ENCODE measurements around the gene ZNF324.

DNA sequence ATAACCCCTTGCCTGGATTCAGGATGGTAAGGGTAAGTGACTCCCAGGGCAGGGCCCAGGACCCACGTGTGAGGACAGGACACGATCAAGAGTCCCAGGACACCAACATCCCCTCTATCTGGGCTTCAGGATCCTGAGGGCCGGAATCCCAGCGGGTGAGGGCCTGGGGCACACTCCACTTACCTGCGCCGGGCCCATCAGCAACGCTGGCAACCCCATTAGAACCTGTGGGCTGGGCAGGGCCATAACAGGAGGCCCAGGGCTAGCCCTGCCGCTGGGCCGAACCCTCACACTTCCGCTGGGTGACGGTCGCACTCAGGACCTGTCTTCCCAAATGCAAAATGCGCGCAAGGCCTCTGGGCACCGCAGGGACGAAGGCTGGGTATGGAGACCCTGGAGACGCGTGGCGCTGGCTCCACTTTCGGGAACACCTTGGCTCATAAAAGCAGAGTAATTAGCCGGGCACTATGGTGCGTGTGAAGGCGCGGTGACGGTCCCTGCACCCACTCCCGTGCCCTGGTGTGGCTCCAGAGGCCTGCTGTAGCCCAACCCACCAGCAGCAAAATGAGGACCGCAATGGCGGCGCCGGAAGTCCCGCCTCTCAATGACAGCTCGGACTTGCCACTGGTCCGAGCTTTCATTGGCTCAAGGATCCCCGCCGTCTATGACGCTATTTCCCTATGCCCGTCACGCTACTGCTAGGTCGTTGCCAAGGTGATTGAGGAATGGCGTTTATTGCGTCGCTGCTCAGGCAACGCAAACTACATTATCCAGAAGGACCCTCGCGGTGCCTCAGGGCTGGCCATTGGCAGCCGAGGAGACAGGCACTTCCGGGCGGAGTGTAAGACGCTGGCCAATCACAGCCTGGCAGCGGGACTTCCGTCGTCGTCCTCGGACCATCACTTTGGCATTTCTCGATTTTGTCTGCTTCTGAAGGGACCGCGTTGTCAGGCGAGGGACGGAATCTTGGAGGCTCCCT lies 27.0 kb upstream of the ZNF324 start, which contains the start of gene ZNF132:
- TF ChIP-seq, protein P1, sequence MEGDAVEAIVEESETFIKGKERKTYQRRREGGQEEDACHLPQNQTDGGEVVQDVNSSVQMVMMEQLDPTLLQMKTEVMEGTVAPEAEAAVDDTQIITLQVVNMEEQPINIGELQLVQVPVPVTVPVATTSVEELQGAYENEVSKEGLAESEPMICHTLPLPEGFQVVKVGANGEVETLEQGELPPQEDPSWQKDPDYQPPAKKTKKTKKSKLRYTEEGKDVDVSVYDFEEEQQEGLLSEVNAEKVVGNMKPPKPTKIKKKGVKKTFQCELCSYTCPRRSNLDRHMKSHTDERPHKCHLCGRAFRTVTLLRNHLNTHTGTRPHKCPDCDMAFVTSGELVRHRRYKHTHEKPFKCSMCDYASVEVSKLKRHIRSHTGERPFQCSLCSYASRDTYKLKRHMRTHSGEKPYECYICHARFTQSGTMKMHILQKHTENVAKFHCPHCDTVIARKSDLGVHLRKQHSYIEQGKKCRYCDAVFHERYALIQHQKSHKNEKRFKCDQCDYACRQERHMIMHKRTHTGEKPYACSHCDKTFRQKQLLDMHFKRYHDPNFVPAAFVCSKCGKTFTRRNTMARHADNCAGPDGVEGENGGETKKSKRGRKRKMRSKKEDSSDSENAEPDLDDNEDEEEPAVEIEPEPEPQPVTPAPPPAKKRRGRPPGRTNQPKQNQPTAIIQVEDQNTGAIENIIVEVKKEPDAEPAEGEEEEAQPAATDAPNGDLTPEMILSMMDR (conservative IDR thresholded peaks at IDR 0.05; ENCODE audit: low read depth, low read length): no peak
- TF ChIP-seq POLR2A (IDR thresholded peaks at IDR 0.05; ENCODE audit: low read depth, low read length) (peak; percentile 87), MXI1 (IDR thresholded peaks at IDR 0.05; ENCODE audit: borderline replicate concordance, low read depth, low read length) (peak; percentile 58), RFX5 (IDR thresholded peaks at IDR 0.05; ENCODE audit: low read depth, low read length) (0 out of 2 replicates have a peak, but pooled peaks have one; percentile 6)
- TF ChIP-seq, protein P2, sequence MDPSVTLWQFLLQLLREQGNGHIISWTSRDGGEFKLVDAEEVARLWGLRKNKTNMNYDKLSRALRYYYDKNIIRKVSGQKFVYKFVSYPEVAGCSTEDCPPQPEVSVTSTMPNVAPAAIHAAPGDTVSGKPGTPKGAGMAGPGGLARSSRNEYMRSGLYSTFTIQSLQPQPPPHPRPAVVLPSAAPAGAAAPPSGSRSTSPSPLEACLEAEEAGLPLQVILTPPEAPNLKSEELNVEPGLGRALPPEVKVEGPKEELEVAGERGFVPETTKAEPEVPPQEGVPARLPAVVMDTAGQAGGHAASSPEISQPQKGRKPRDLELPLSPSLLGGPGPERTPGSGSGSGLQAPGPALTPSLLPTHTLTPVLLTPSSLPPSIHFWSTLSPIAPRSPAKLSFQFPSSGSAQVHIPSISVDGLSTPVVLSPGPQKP (IDR thresholded peaks at IDR 0.05; ENCODE audit: borderline replicate concordance, low read depth, low read length): no peak
